Endothelial cell of umbilical vein (primary cell): ENCODE measurements around the gene PPP4R4. TPM values are rescaled to one million over a fixed set of nuclear protein-coding genes. Genes with fewer than 3 reads are reported as not detected.

Experiments used
- BruUV-seq: library from RNA; stranded (reverse); fragments of 400-500 nt; replicated peaks from 2 replicates; lab custom pipeline; 2021; lab: Mats Ljungman, UMichigan
- CTCF ChIA-PET: fragments of 300-600, 350-600 bp; sonication (Branson Sonifier 250); formaldehyde crosslinking; loops from one replicate; lab custom pipeline; 2021; ENCODE audit warnings: antibody characterized with exemption, inconsistent platforms; lab: Charles Lee
- POLR2A ChIA-PET: fragments of 300-600, 350-600 bp; sonication (Branson Sonifier 250); formaldehyde crosslinking; loops from one replicate; lab custom pipeline; 2021; ENCODE audit warnings: antibody characterized with exemption, inconsistent platforms; lab: Charles Lee
- DNase-seq: peaks from one replicate; pipeline ENCODE4 v3.0.0-alpha.2; 2011; ENCODE audit warnings: low read depth, low spot score
- FAIRE-seq: peaks from 2 replicates; lab custom pipeline; 2011; peaks lifted over from hg19 to GRCh38; lab: Jason Lieb, UNC
- H2AFZ ChIP-seq: 2 replicates; pipeline ENCODE4 v1.6.0; 2012; ENCODE audit warnings: low read depth, low read length, control low read depth, inconsistent platforms
- H3K27ac ChIP-seq: 2 replicates; pipeline ENCODE4 v1.5.1; 2011; ENCODE audit warnings: low read depth, mild to moderate bottlenecking, control low read depth, low read length, moderate library complexity; ENCODE audit not compliant: insufficient read depth
- H3K27me3 ChIP-seq, 2 experiments: 2 replicates each; pipeline versions ENCODE4 v1.6.0 to v1.6.1; 2011; ENCODE audit warnings: low read length in 2 of 2, mixed read lengths in 1 of 2; ENCODE audit not compliant: control insufficient read depth in 2 of 2, insufficient read depth in 2 of 2
- H3K36me3 ChIP-seq, 2 experiments: 2 replicates in 1 of 2; 3 replicates in 1 of 2; pipeline ENCODE4 v1.5.1; 2011; ENCODE audit warnings: low read length in 2 of 2, mild to moderate bottlenecking in 1 of 2, moderate library complexity in 1 of 2; ENCODE audit not compliant: control insufficient read depth in 2 of 2, insufficient read depth in 2 of 2; ENCODE audit errors: extremely low read depth in 1 of 2
- H3K4me1 ChIP-seq: 3 replicates; pipeline ENCODE4 v1.5.1; 2011; ENCODE audit warnings: mild to moderate bottlenecking, low read length; ENCODE audit not compliant: control insufficient read depth, insufficient read depth; ENCODE audit errors: extremely low read depth
- H3K4me2 ChIP-seq: 2 replicates; pipeline ENCODE4 v1.6.1; 2011; ENCODE audit warnings: low read length, control low read depth, mixed read lengths; ENCODE audit not compliant: insufficient read depth
- H3K4me3 ChIP-seq, 3 experiments: fragments of 200-600 bp in 1 of 3; sonication (generic), shearing (Covaris generic) in 1 of 3; replicated peaks in 1 of 3; 2 replicates each; pipeline ENCODE4 v1.5.1; 2011 to 2016; ENCODE audit warnings: control low read depth in 3 of 3, low read length in 3 of 3, mild to moderate bottlenecking in 2 of 3, inconsistent platforms in 1 of 3, low read depth in 1 of 3, moderate library complexity in 1 of 3; ENCODE audit not compliant: insufficient read depth in 1 of 3
- H3K79me2 ChIP-seq: 2 replicates; pipeline ENCODE4 v1.6.0; 2012; ENCODE audit warnings: low read length, inconsistent platforms; ENCODE audit not compliant: control insufficient read depth, insufficient read depth
- H3K9ac ChIP-seq: replicated peaks from 2 replicates; pipeline ENCODE3; 2011; ENCODE audit warnings: low read length, control low read depth; ENCODE audit not compliant: insufficient read depth; ENCODE audit errors: extremely low read depth
- H3K9me1 ChIP-seq: replicated peaks from 3 replicates; pipeline ENCODE4 v1.6.0; 2011; ENCODE audit warnings: mild to moderate bottlenecking, low read length; ENCODE audit not compliant: control insufficient read depth, insufficient read depth; ENCODE audit errors: extremely low read depth
- H3K9me3 ChIP-seq: replicated peaks from 2 replicates; pipeline ENCODE4 v1.5.1; 2012; ENCODE audit warnings: low read length, inconsistent platforms; ENCODE audit not compliant: control insufficient read depth, insufficient read depth
- H4K20me1 ChIP-seq: replicated peaks from 2 replicates; pipeline ENCODE3; 2011; ENCODE audit warnings: mild to moderate bottlenecking, low read length; ENCODE audit not compliant: control insufficient read depth, insufficient read depth; ENCODE audit errors: extremely low read depth
- CTCF ChIP-seq, 2 donors: IDR thresholded peaks; 1 replicate in 1 of 2; 2 replicates in 1 of 2; pipeline ENCODE4 v1.5.1; 2011; ENCODE audit warnings: low read length in 2 of 2, mild to moderate bottlenecking in 2 of 2, moderate library complexity in 2 of 2, control low read depth in 1 of 2, inconsistent platforms in 1 of 2, low read depth in 1 of 2; ENCODE audit not compliant: insufficient read depth in 1 of 2; ENCODE audit errors: extremely low read depth in 1 of 2
- EZH2 ChIP-seq: IDR thresholded peaks from 2 replicates; pipeline ENCODE4 v1.6.1; 2012; ENCODE audit warnings: borderline replicate concordance, low read depth, mild to moderate bottlenecking, moderate library complexity, low read length, inconsistent platforms; ENCODE audit not compliant: severe bottlenecking
- FOS ChIP-seq: IDR thresholded peaks from 2 replicates; pipeline ENCODE4 v1.6.1; 2011; ENCODE audit warnings: mild to moderate bottlenecking, low read length, moderate library complexity, borderline replicate concordance; ENCODE audit not compliant: insufficient read depth
- GATA2 ChIP-seq: IDR thresholded peaks from 2 replicates; pipeline ENCODE4 v1.7.0; 2011; ENCODE audit warnings: low read depth, mild to moderate bottlenecking, moderate library complexity, mixed read lengths, low read length; ENCODE audit not compliant: insufficient read length, insufficient read depth
- JUN ChIP-seq: IDR thresholded peaks from 2 replicates; pipeline ENCODE4 v1.6.1; 2011; ENCODE audit warnings: borderline replicate concordance, low read depth; ENCODE audit not compliant: insufficient read length, insufficient read depth
- MAX ChIP-seq: IDR thresholded peaks from 2 replicates; pipeline ENCODE4 v1.6.1; 2011; ENCODE audit not compliant: insufficient read depth, insufficient read length
- MYC ChIP-seq: IDR thresholded peaks from one replicate; pipeline ENCODE4 v1.6.1; 2011; ENCODE audit warnings: mild to moderate bottlenecking, low read depth, low read length
- POLR2A ChIP-seq: IDR thresholded peaks from 2 replicates; pipeline ENCODE4 v1.6.1; 2012; ENCODE audit warnings: low read depth, mild to moderate bottlenecking, control low read depth, low read length
- POLR2AphosphoS5 ChIP-seq: IDR thresholded peaks from 2 replicates; pipeline ENCODE4 v1.6.1; 2012; ENCODE audit warnings: low read depth, mild to moderate bottlenecking, control low read depth, low read length, moderate library complexity; ENCODE audit not compliant: insufficient read depth
- dilution Hi-C: fragments of 300-500 bp; cut with MboI; formaldehyde crosslinking; loops from one replicate; pipeline ENCODE4 v1.15.0; 2019; ENCODE audit warnings: low sequenced_read_pairs; ENCODE audit not compliant: extremely low pct_ligation_motif_present
- intact Hi-C: fragments of 100-400 bp; cut with micrococcal nuclease; formaldehyde crosslinking; loops from one replicate; pipeline ENCODE4 v1.10.0; 2022
- polyA plus RNA-seq, 4 experiments: library from polyadenylated mRNA; depleted of rRNA in 3 of 4; stranded (reverse) in 3 of 4; unstranded in 1 of 4; fragments of >200 nt; gene quantifications; 2 replicates each; pipeline versions ENCODE4 v1.2.1 to v1.2.3, GENCODE V29; 2011 to 2012; ENCODE audit warnings: missing spikeins in 1 of 4
- total RNA-seq: library from RNA; stranded (reverse); gene quantifications from 2 replicates; pipeline ENCODE4 v1.2.3, GENCODE V29; 2021

PPP4R4 gene
- total and polyA plus RNA-seq, 2 donors (not counting 3 experiments of a cell fraction or from before 2014, with no cell fraction given) = not detected

- H2AFZ ChIP-seq = no peak overlapping the region
- intact Hi-C loops = loop anchor here (2.0 kb wide), 1 partner anchor 155 kb away; the partner anchor contains the start of gene OTUB2
- H3K79me2 ChIP-seq = no peaks in the 10 kb centered on the region
- H3K27me3 ChIP-seq = peaks cover 16 to 43% of the 10 kb centered on the region in 2 experiments
- no peaks in the 10 kb centered on the region for H3K4me1 ChIP-seq
- no peak overlapping the region for H3K4me3 ChIP-seq
- FAIRE-seq (no peak), DNase-seq (no peak)
- H3K9me3 ChIP-seq = no peaks in the 10 kb centered on the region
- no peaks in the 10 kb centered on the region for H4K20me1 ChIP-seq
- H3K4me2 ChIP-seq = no peak overlapping the region
- ChIA-PET CTCF (interaction anchor here (1.2 to 1.6 kb wide), 5 partner anchors 9 to 242 kb away, joined by 3 to 8 read pairs (median 5); no protein-coding TSS in a partner anchor), POLR2A (no interaction called here)
- no peaks in the 10 kb centered on the region for H3K36me3 ChIP-seq
- no peaks in the 10 kb centered on the region for H3K9me1 ChIP-seq
- no peak overlapping the region for H3K27ac ChIP-seq
- dilution Hi-C loops = no loop called here
- no peak overlapping the region for H3K9ac ChIP-seq
- TF ChIP-seq POLR2AphosphoS5 = no peak
- no peak for TF ChIP-seq MAX
- TF ChIP-seq POLR2A = no peak
- TF ChIP-seq FOS = no peak
- no peak for TF ChIP-seq MYC
- TF ChIP-seq GATA2 = no peak
- no peak for TF ChIP-seq EZH2
- TF ChIP-seq JUN = no peak
- TF ChIP-seq CTCF (IDR thresholded peaks at IDR 0.05; ENCODE audit: extremely low read depth in 1 of 2, insufficient read depth in 1 of 2, low read depth in 1 of 2, low read length in 2 of 2) = no peak
- BruUV-seq = no TSS peak
Observed at GRCh38 chr14:94181835-94182234, 7.7 kb downstream of the PPP4R4 start.
